Coronary artery (tissue), 2 donors: Measurements from ENCODE around the gene MARK1.
A peak's percentile ranks its signal among the peaks of the same experiment; 100 is the strongest.

Source experiments
- DNase-seq: peaks from one replicate; pipeline ENCODE4 v3.0.0-alpha.2; 2017; ENCODE audit warnings: low spot score
- H3K27ac ChIP-seq, 2 donors: fragments of 200-600 bp; sonication (generic); one replicate each; pipeline ENCODE4 v1.5.1; 2016 to 2019
- H3K4me3 ChIP-seq: fragments of 200-600 bp; sonication (generic); 2 replicates; pipeline ENCODE4 v1.5.1; 2016; ENCODE audit warnings: mild to moderate bottlenecking, moderate library complexity
- CTCF ChIP-seq: fragments of 200-600 bp; sonication (generic); IDR thresholded peaks from one replicate; pipeline ENCODE4 v1.5.1; 2019; ENCODE audit warnings: antibody characterized with exemption

MARK1 gene

DNA sequence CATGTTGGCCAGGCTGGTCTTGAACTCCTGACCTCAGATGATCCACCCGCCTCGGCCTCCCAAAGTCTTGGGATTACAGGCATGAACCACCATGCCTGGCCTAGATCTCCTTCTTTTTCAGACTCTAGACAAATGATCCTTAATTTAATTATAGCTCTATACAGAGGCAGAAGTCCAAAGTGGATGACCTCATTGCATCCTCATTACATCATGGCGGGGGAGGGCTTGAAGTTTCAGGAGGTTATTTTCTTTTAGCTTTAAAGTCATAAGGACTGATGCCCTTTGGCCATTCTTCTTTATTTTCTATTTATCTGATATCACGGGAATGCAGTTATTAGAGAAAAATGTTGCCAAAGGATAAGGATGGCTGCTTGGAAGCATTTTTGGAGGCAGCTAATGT, 14.1 kb upstream of the MARK1 start:
- no peak overlapping the region for H3K4me3 ChIP-seq
- H3K27ac ChIP-seq: no peak overlapping the region
- no peak for TF ChIP-seq CTCF
- DNase-seq: no peak

DNA sequence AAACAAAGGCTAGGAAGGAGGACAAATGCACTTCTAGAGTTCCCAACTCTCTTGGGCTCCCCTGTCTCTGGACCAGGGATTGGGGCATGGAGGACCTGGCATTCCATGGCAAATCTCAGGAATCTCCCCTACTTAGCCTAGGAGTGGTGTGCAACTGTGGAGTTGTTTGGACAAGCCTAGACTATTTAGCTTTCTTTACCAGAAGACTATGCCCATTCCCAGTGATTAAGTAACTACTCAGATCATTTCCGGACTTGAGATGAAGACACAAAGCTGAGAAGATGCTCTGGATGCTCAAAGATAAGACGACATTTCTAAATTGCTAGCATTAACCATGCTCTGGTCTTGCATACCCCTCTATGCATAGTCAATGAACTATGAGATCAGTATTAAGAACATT, 13.7 kb upstream of the MARK1 start:
- no peak for DNase-seq
- no peak overlapping the region for H3K27ac ChIP-seq
- no peak for TF ChIP-seq CTCF
- no peak overlapping the region for H3K4me3 ChIP-seq

GRCh38 chr1:220516014-220516721, 11.8 kb upstream of the MARK1 start:
- no peak for TF ChIP-seq CTCF

DNA sequence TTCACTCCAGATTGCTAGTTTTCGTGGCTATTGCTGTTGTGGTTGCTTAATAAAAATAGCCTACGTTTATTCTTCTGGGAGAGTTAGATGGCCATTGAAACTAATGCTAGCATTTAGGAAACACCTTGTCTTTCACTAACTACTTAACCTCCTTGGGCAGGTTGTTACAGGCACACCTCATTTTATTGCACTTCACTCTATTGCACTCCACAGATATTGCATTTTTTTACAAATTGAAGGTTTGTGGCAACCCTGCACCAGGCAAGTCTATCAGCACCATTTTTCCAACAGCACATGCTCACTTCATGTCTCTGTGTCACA, 11.3 kb upstream of the MARK1 start:
- TF ChIP-seq CTCF: no peak
- Histone ChIP-seq H3K4me3 (no peak overlapping the region), H3K27ac (no peak overlapping the region)
- no peak for DNase-seq

More at GRCh38 chr1:220516014-220516721, 11.8 kb upstream of the MARK1 start:
- no peak overlapping the region for H3K27ac ChIP-seq
- DNase-seq: no peak
- no peak overlapping the region for H3K4me3 ChIP-seq

DNA sequence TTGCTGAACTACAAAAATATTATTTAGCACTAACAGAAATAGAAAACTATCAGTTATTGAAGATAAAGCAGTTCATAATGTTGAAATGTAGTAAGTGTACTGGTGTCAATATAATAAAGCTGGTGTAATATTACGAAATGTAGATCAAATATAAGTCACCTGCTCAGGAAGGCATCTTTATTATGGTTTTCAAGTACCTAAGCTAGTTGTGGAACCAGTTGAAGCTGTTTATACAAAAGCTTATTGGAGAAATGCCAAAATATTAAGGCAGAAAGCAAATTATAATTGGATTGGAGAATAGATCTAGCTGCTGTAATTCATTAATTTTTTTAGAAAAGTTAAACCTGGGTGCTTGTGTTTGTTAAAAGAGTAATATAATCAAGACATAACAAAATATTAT, 6.2 kb upstream of the MARK1 start:
- DNase-seq: no peak
- no peak overlapping the region for H3K4me3 ChIP-seq
- H3K27ac ChIP-seq: no peak overlapping the region
- no peak for TF ChIP-seq CTCF

DNA sequence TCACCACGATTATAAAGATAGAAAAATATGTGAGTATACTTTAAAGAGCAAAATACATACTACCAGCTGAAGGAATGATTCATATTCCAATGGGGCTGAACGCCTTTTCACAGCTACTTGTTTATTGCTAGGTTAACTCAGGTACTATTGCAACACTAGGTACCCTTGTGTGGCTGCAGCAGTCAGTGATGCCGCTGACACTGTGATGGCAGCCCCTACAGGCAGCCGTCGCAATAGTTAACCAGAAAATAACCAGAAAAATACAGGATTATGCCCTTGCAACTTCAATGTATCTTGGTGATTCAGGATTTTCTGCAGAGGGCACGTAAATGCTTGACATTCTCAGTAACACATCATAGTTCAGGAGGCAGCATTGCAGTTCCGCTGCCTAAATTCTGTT, 1.6 kb upstream of the MARK1 start:
- Histone ChIP-seq H3K4me3 (no peak overlapping the region), H3K27ac (no peak overlapping the region)
- TF ChIP-seq CTCF: no peak
- DNase-seq: no peak

- Histone ChIP-seq H3K4me3 (peak overlapping the region; percentile 90), H3K27ac (peak overlapping the region; percentile 86 to 95)
- no peak for TF ChIP-seq CTCF
- peak; percentile 77 for DNase-seq
Observed at GRCh38 chr1:220527279-220527907, 543 bp upstream of the MARK1 start.
